Measurements from ENCODE around the gene GRIA3. TPM values are rescaled to one million over a fixed set of nuclear protein-coding genes. Genes with fewer than 3 reads are reported as not detected.

The GRIA3 gene
- total RNA-seq, 1 experiment from 2014 or later, result 1.4 TPM

GRCh38 chrX:123454712-123455431 is 270.8 kb downstream of the GRIA3 start:
- Histone ChIP-seq H3K18ac (ENCODE audit: insufficient read length, low read depth, low read length) (no peak overlapping the region), H3K79me1 (ENCODE audit: insufficient read depth, low read depth, low read length, poor library complexity, severe bottlenecking) (no peaks in the 10 kb centered on the region), H3K56ac (ENCODE audit: insufficient read length, low read depth, low read length) (no peak overlapping the region), H3T11ph (ENCODE audit: low read length) (no peak overlapping the region), H4K20me1 (ENCODE audit: control insufficient read depth, insufficient read depth, insufficient read length) (no peaks in the 10 kb centered on the region), H2AFZ (ENCODE audit: low read length) (no peak overlapping the region), H3K4ac (ENCODE audit: low read depth, low read length) (no peak overlapping the region), H3K79me2 (ENCODE audit: insufficient read depth, low read length) (no peaks in the 10 kb centered on the region), H2BK20ac (ENCODE audit: low read depth, low read length, poor library complexity, severe bottlenecking) (no peak overlapping the region), H2BK15ac (ENCODE audit: low read depth, low read length) (no peak overlapping the region), H2BK12ac (ENCODE audit: insufficient read length, low read depth, low read length) (no peak overlapping the region), H3K4me2 (ENCODE audit: insufficient read depth, insufficient read length, low read length) (no peak overlapping the region), H3K9ac (ENCODE audit: extremely low read depth, insufficient read length, low read length) (no peak overlapping the region), H4K8ac (replicated peaks; ENCODE audit: insufficient read length, low read depth, low read length) (no peak overlapping the region), H3K23ac (ENCODE audit: insufficient read length, low read depth, low read length) (no peak overlapping the region), H2BK5ac (ENCODE audit: insufficient read length, low read length) (no peak overlapping the region), H3K4me1 (ENCODE audit: insufficient read depth, low read length) (no peaks in the 10 kb centered on the region), H3K14ac (ENCODE audit: insufficient read depth, low read length) (no peak overlapping the region), H3K27me3 (ENCODE audit: insufficient read depth, low read length) (peaks cover 3% of the 10 kb centered on the region; the same call in 1 of the 2 replicates), H2BK120ac (ENCODE audit: low read depth, low read length, poor library complexity, severe bottlenecking) (no peak overlapping the region), H3K27ac (ENCODE audit: insufficient read length, low read depth, low read length) (no peak overlapping the region), H4K5ac (ENCODE audit: insufficient read length, low read depth, low read length) (no peak overlapping the region), H2AK5ac (ENCODE audit: insufficient read length, low read length) (no peak overlapping the region), H3K23me2 (ENCODE audit: insufficient read length, low read depth, low read length, poor library complexity, severe bottlenecking) (no peaks in the 10 kb centered on the region), H3K9me3 (ENCODE audit: control insufficient read depth, low read depth, low read length) (peaks cover 39% of the 10 kb centered on the region), H4K91ac (ENCODE audit: insufficient read length, low read depth, low read length) (no peak overlapping the region)
- no peak for DNase-seq
- no peak for TF ChIP-seq CTCF (conservative IDR thresholded peaks at IDR 0.05)
- H3K27ac Mint-ChIP-seq, result no peak overlapping the region
- H3K4me1 Mint-ChIP-seq, result 0 out of 4 replicates have a peak, but pooled peaks cover 0 to 2% of the 10 kb centered on the region in 2 experiments
- H3K4me3 Mint-ChIP-seq, result no peak overlapping the region
- no peaks in the 10 kb centered on the region for H3K36me3 Mint-ChIP-seq (ENCODE audit: insufficient read depth in 1 of 3, low read depth in 3 of 3)
- H3K9me3 Mint-ChIP-seq, result peaks cover 3 to 41% of the 10 kb centered on the region in 2 experiments; a peak in 3 of 5 replicates
- no peaks in the 10 kb centered on the region; the same call in 1 of the 2 replicates for H3K27me3 Mint-ChIP-seq (ENCODE audit: low read depth)
- no CpG with 5 or more reads among the region's 1 CpG for WGBS (ENCODE audit: extremely low coverage, insufficient read length, low lambda C conversion rate)

Data from H9 (cell line).